Peyer's patch (tissue), 4 donors: ENCODE data around the gene NOP53.

Source experiments
- CTCF ChIP-seq, 6 experiments: fragments of 450-650 bp in 4 of 6; fragments of 200-600 bp in 2 of 6; sonication (generic) in 1 of 6; IDR thresholded peaks; one replicate each; pipeline ENCODE4 v1.5.1; 2017 to 2019; ENCODE audit warnings: antibody characterized with exemption in 6 of 6, mild to moderate bottlenecking in 3 of 6, moderate library complexity in 1 of 6
- POLR2A ChIP-seq, 2 donors: fragments of 450-650 bp; IDR thresholded peaks; one replicate each; pipeline ENCODE4 v1.5.1; 2017; ENCODE audit warnings: antibody characterized with exemption in 2 of 2, mild to moderate bottlenecking in 2 of 2, moderate library complexity in 2 of 2

- no peak for TF ChIP-seq POLR2A (IDR thresholded peaks at IDR 0.05)
- TF ChIP-seq CTCF (IDR thresholded peaks at IDR 0.05), result peak in 5 of 6 experiments; percentile 61 to 83 (median 63)
Observed at GRCh38 chr19:47790398-47790814, 45.1 kb downstream of the NOP53 start.
